Tracheal epithelial cell (primary cell): ENCODE measurements around the gene FAM83F. TPM values are rescaled to one million over a fixed set of nuclear protein-coding genes. Genes with fewer than 3 reads are reported as not detected.

Source experiments
- total RNA-seq: library from RNA; depleted of rRNA; stranded (reverse); fragments of >200 nt; gene quantifications from 2 replicates; pipeline ENCODE4 v1.2.1, GENCODE V29; 2014

Gene FAM83F
- 18.1 and 31.8 TPM in 2 replicates for total RNA-seq

GRCh38 chr22:39994566-39995392, at the start of gene FAM83F:
Gene FAM83F, plus strand, starts transcription at chr22:39994954. Its CDS starts 89 bp downstream, at chr22:39995043.

GRCh38 chr22:39959640-39960447, 34.9 kb upstream of the FAM83F start, which contains the start of gene TMA7B:
Gene TMA7B, plus strand, starts transcription at chr22:39960397. Its CDS starts 3,978 bp downstream, at chr22:39964375.

Other genes with a start within 250 kb of the FAM83F start
- not detected in 2 replicates for gene ENTHD1, start 101.2 kb upstream of the FAM83F start, total RNA-seq
- under 0.01 TPM in 1 of 2 replicates, not detected in the other for gene GRAP2, start 93.9 kb upstream of the FAM83F start, total RNA-seq
- not detected in 2 replicates for gene TMA7B, start 34.6 kb upstream of the FAM83F start, total RNA-seq
- 6.0 and 8.7 TPM in 2 replicates for gene TNRC6B, start 183.0 kb downstream of the FAM83F start, total RNA-seq